ENCODE results near the gene CAMK4.

- TF ChIP-seq, protein P1, sequence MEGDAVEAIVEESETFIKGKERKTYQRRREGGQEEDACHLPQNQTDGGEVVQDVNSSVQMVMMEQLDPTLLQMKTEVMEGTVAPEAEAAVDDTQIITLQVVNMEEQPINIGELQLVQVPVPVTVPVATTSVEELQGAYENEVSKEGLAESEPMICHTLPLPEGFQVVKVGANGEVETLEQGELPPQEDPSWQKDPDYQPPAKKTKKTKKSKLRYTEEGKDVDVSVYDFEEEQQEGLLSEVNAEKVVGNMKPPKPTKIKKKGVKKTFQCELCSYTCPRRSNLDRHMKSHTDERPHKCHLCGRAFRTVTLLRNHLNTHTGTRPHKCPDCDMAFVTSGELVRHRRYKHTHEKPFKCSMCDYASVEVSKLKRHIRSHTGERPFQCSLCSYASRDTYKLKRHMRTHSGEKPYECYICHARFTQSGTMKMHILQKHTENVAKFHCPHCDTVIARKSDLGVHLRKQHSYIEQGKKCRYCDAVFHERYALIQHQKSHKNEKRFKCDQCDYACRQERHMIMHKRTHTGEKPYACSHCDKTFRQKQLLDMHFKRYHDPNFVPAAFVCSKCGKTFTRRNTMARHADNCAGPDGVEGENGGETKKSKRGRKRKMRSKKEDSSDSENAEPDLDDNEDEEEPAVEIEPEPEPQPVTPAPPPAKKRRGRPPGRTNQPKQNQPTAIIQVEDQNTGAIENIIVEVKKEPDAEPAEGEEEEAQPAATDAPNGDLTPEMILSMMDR (IDR thresholded peaks at IDR 0.05), result no peak
- no peak for TF ChIP-seq POLR2A (IDR thresholded peaks at IDR 0.05)
Measured at GRCh38 chr5:111383288-111383970, 159.2 kb downstream of the CAMK4 start.

Data from thyroid gland (tissue), 4 donors.